AG04450 (cell line): Measurements from ENCODE around the gene LRMDA. TPM values are rescaled to one million over a fixed set of nuclear protein-coding genes. Genes with fewer than 3 reads are reported as not detected.

ENCODE experiments used
- CTCF ChIA-PET: fragments of 300-600, 350-600 bp; formaldehyde crosslinking; extraction: SDS; loops from one replicate; lab custom pipeline; 2022; ENCODE audit warnings: antibody characterized with exemption, inconsistent platforms; lab: Charles Lee
- POLR2A ChIA-PET: fragments of 350-600 bp; formaldehyde crosslinking; extraction: SDS; loops from one replicate; lab custom pipeline; 2021; ENCODE audit warnings: antibody characterized with exemption, inconsistent platforms; lab: Yijun Ruan, JAX
- DNase-seq: peaks from one replicate; pipeline ENCODE4 v3.0.0-alpha.2; 2011; ENCODE audit warnings: low read depth, low spot score
- H3K27ac ChIP-seq: one replicate; pipeline ENCODE4 v1.5.1; 2012; ENCODE audit warnings: low read depth, low read length, control low read depth
- H3K27me3 ChIP-seq: one replicate; pipeline ENCODE4 v1.6.0; 2012; ENCODE audit warnings: low read length; ENCODE audit not compliant: control insufficient read depth, insufficient read depth
- H3K4me3 ChIP-seq: 2 replicates; pipeline ENCODE4 v1.5.1; 2011; ENCODE audit warnings: mild to moderate bottlenecking, low read depth, low read length, control low read depth
- H3K9me3 ChIP-seq: 2 replicates; pipeline ENCODE4 v1.5.1; 2012; ENCODE audit warnings: low read length; ENCODE audit not compliant: control insufficient read depth, insufficient read depth
- polyA plus RNA-seq: library from polyadenylated mRNA; depleted of rRNA; stranded (reverse); fragments of >200 nt; gene quantifications from 2 replicates; pipeline ENCODE4 v1.2.3, GENCODE V29; 2011
- TF ChIP-seq, protein P1 (sequence below): IDR thresholded peaks from 2 replicates; pipeline ENCODE4 v1.5.1; 2011; ENCODE audit warnings: low read depth, low read length, control low read depth, inconsistent platforms

LRMDA gene
- polyA plus RNA-seq, 1 experiment: 0.12 TPM

DNA sequence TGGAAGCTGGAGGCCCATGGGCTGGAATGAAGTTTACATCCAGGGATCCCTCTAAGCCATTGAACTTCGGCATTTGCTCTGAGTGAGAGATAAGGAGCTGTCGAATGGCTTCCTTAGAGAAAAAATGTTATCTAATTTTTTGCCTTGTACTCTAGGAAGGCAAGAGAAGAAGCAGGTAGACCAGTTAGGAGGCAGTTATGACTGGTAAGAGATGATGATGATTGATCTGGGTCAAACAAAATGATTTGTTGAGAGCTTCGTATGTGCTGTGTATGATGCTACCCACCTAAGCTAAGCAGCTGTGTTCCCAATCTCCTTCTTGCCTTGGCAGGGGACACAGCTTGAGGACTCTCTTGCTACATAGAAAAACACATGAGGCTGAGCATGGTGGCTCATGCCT lies 370.2 kb downstream of the LRMDA start:
- CTCF ChIA-PET: interaction anchor here (1.2 kb wide), 1 partner anchor 13 kb away, joined by 3 read pairs; no protein-coding TSS in a partner anchor
- POLR2A ChIA-PET: no interaction called here

DNA sequence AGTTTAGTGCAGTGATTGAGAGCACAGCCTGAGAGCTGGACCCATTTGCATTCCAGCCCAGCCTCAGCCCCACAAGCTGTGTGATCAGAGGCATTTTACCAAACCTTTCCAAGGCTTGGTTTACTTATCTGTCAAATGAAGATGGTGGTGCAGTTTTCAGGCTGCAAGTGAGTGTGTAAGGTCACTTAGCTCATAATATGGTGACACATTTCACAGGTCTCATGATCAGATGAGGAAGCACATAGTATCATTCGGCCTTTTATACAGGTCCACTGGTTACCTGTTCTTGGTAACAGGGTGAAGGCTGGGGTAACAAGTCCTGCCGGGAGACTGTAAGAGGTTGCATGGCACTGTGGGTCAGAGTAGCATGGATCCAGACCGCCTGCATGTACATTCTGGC lies 371.7 kb downstream of the LRMDA start:
- no peak for DNase-seq
- Histone ChIP-seq H3K4me3 (no peak overlapping the region), H3K27me3 (no peaks in the 10 kb centered on the region), H3K27ac (no peak overlapping the region), H3K9me3 (no peaks in the 10 kb centered on the region)
- TF ChIP-seq, protein P1, sequence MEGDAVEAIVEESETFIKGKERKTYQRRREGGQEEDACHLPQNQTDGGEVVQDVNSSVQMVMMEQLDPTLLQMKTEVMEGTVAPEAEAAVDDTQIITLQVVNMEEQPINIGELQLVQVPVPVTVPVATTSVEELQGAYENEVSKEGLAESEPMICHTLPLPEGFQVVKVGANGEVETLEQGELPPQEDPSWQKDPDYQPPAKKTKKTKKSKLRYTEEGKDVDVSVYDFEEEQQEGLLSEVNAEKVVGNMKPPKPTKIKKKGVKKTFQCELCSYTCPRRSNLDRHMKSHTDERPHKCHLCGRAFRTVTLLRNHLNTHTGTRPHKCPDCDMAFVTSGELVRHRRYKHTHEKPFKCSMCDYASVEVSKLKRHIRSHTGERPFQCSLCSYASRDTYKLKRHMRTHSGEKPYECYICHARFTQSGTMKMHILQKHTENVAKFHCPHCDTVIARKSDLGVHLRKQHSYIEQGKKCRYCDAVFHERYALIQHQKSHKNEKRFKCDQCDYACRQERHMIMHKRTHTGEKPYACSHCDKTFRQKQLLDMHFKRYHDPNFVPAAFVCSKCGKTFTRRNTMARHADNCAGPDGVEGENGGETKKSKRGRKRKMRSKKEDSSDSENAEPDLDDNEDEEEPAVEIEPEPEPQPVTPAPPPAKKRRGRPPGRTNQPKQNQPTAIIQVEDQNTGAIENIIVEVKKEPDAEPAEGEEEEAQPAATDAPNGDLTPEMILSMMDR: no peak
- POLR2A ChIA-PET: no interaction called here
- CTCF ChIA-PET: no interaction called here

More for the DNA sequence above, 370.2 kb downstream of the LRMDA start:
- Histone ChIP-seq H3K27ac (no peak overlapping the region), H3K4me3 (no peak overlapping the region), H3K27me3 (no peaks in the 10 kb centered on the region), H3K9me3 (no peaks in the 10 kb centered on the region)
- TF ChIP-seq, protein P1: no peak
- DNase-seq: no peak

DNA sequence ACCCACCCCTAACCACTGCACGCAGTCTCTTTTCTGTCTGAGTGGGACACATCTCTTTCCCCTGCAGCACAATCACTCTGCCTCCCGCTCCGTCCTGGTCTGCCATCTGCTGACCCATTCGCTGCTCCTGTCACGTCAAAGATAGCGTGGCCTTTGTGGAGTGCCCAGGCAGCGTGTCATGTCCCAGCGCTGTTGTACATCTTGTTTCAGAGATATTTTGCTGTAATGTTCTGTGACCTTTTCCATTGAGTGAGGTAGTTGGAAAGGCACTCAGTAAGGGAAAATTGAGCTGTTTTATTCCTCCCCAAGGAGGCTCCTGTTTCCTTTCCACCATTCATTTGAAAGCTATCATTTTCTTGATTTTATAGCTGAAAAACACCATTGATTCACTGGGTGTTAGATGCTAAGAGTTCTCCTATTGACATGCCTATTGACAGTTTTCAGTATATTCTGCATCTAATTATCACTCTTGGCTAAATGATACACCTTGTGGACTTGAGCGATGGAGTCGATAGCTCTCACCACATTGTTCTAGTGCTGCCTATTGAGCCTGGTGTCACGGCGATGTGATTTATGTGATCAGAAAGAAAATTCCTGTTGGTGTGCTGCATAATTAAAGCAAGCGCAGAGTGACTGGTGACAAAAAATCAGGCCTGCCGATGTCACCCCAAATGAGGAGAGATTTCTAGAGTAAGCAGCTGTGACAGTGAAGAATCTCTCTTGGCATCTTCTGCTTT lies 372.6 kb downstream of the LRMDA start:
- no peak overlapping the region for H3K4me3 ChIP-seq
- TF ChIP-seq, protein P1: no peak
- no peaks in the 10 kb centered on the region for H3K9me3 ChIP-seq
- H3K27me3 ChIP-seq: no peaks in the 10 kb centered on the region
- ChIA-PET POLR2A (no interaction called here), CTCF (no interaction called here)
- no peak for DNase-seq
- H3K27ac ChIP-seq: no peak overlapping the region

DNA sequence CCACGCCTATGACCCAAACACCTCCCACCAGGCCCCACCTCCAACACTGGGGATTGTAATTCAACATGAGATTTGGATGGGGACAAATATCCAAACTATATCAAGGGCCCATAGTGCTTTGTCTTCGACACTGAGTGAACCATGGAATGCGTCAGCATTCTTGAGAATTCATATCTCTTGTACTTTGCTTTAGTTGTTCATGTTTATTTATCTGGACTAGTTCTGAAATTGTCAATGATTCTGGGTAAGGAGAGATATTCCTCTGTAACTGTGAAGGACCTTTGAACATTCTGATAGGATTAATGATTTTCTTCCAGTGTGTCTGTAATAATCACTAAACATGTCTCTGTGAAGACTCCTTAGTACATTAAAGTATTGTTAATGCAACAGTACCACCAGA lies 374.8 kb downstream of the LRMDA start:
- DNase-seq: no peak
- Histone ChIP-seq H3K27ac (no peak overlapping the region), H3K27me3 (no peaks in the 10 kb centered on the region), H3K9me3 (no peaks in the 10 kb centered on the region), H3K4me3 (no peak overlapping the region)
- ChIA-PET CTCF (no interaction called here), POLR2A (no interaction called here)
- TF ChIP-seq, protein P1: no peak

DNA sequence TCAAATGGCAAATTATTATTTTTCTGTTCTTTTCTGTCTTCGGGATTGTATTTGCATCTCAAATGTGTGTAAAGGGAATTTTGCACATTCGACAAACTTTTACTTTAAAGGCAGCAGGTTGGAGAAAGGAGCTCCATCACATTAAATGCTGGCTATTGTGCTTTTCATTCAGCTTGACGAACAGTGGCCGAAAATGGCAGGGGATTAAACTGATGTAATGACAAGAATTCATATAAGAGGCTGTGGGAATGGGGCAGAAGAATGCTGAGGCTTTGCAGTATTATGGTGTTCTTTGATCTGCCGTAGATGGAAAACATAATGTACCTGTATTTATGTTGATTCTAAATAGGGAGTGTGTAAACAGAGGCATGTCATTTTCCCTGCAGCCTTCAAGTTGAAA lies 376.0 kb downstream of the LRMDA start:
- H3K27ac ChIP-seq: no peak overlapping the region
- TF ChIP-seq, protein P1: no peak
- no peak overlapping the region for H3K4me3 ChIP-seq
- no peaks in the 10 kb centered on the region for H3K27me3 ChIP-seq
- H3K9me3 ChIP-seq: no peaks in the 10 kb centered on the region
- DNase-seq: no peak
- CTCF ChIA-PET: no interaction called here
- POLR2A ChIA-PET: no interaction called here
